A549 (cell line): ENCODE data around the gene ACER3. TPM values are rescaled to one million over a fixed set of nuclear protein-coding genes. Genes with fewer than 3 reads are reported as not detected.

ENCODE experiments used
- ATAC-seq, 2 experiments: fragments of 200-7000 bp in 1 of 2; fragments of >200 bp in 1 of 2; cut with Nextera tagmentation in 1 of 2; cut with Tn5 transposase in 1 of 2; 3 replicates each; pipeline versions ENCODE4 v1.8.0 to v1.9.1; 2018 to 2020; ENCODE audit warnings: mild to moderate bottlenecking in 1 of 2, moderate library complexity in 1 of 2
- CTCF ChIA-PET: fragments of 300-600 bp; sonication (Branson Sonifier 250); formaldehyde crosslinking; extraction: SDS; loops from one replicate; lab custom pipeline; 2021; ENCODE audit warnings: antibody characterized with exemption, inconsistent platforms; lab: Yijun Ruan, JAX
- POLR2A ChIA-PET: fragments of 350-600 bp; formaldehyde crosslinking; extraction: SDS; loops from one replicate; lab custom pipeline; 2021; ENCODE audit warnings: antibody characterized with exemption, inconsistent platforms; lab: Yijun Ruan, JAX
- DNase-seq, 2 experiments: peaks; one replicate each; pipeline versions ENCODE4 v3.0.0 to v3.0.0-alpha.2; 2011 to 2016; ENCODE audit warnings: low read depth in 1 of 2, low spot score in 1 of 2
- FAIRE-seq: peaks from 2 replicates; lab custom pipeline; 2011; peaks lifted over from hg19 to GRCh38; lab: Jason Lieb, UNC
- H3K27ac ChIP-seq, 2 experiments: fragments of >200 bp; sonication (Bioruptor Twin); formaldehyde crosslinking; 3 replicates each; pipeline ENCODE4 v1.5.1; 2016 to 2017
- H3K4me1 ChIP-seq: fragments of >200 bp; sonication (Bioruptor Twin); formaldehyde crosslinking; 3 replicates; pipeline ENCODE4 v1.6.1; 2016
- H3K4me2 ChIP-seq: fragments of >200 bp; sonication (Bioruptor Twin); formaldehyde crosslinking; 3 replicates; pipeline ENCODE4 v1.6.1; 2016
- H3K4me3 ChIP-seq: fragments of >200 bp; sonication (Bioruptor Twin); formaldehyde crosslinking; 3 replicates; pipeline ENCODE4 v1.5.1; 2016
- H3K9me3 ChIP-seq: fragments of >200 bp; sonication (Bioruptor Twin); formaldehyde crosslinking; 3 replicates; pipeline ENCODE4 v1.6.1; 2016
- BHLHE40 ChIP-seq: IDR thresholded peaks from 2 replicates; pipeline ENCODE4 v1.6.1; 2012; ENCODE audit warnings: low read depth, low read length, inconsistent platforms
- CEBPB ChIP-seq, 2 experiments: fragments of >200 bp in 1 of 2; sonication (Bioruptor Twin) in 1 of 2; formaldehyde crosslinking in 1 of 2; IDR thresholded peaks; 2 replicates each; pipeline ENCODE4 v1.6.1; 2012 to 2016
- CHD2 ChIP-seq: fragments of 150-350 bp; IDR thresholded peaks from 2 replicates; pipeline ENCODE4 v1.6.1; 2014; ENCODE audit warnings: low read length; ENCODE audit not compliant: partially characterized antibody
- EHF ChIP-seq: fragments of 250-450 bp; sonication (Bioruptor Pico); IDR thresholded peaks from 2 replicates; pipeline ENCODE4 v1.5.0; 2020; ENCODE audit warnings: mild to moderate bottlenecking
- FOSL2 ChIP-seq, 2 experiments: fragments of 450-650 bp in 1 of 2; fragments of >200 bp in 1 of 2; sonication (Bioruptor Twin) in 1 of 2; formaldehyde crosslinking; IDR thresholded peaks; 2 replicates each; pipeline versions ENCODE4 v1.5.0 to v1.6.1; 2016 to 2020; ENCODE audit warnings: mild to moderate bottlenecking in 1 of 2, moderate library complexity in 1 of 2
- FOXS1 ChIP-seq: fragments of 250-450 bp; sonication (Bioruptor Pico); IDR thresholded peaks from 2 replicates; pipeline ENCODE4 v1.5.0; 2020; ENCODE audit warnings: mild to moderate bottlenecking, moderate library complexity
- HOXA7 ChIP-seq: fragments of 250-450 bp; sonication (Bioruptor Pico); IDR thresholded peaks from 2 replicates; pipeline ENCODE4 v1.5.0; 2020; ENCODE audit warnings: mild to moderate bottlenecking, moderate library complexity
- MYC ChIP-seq: IDR thresholded peaks from 2 replicates; pipeline ENCODE4 v1.6.1; 2012; ENCODE audit warnings: mild to moderate bottlenecking, inconsistent platforms, low read length, improper control_type of control experiment, borderline replicate concordance
- RAD21 ChIP-seq, 2 experiments: fragments of >200 bp in 1 of 2; sonication (Bioruptor Twin) in 1 of 2; formaldehyde crosslinking in 1 of 2; IDR thresholded peaks in 1 of 2; conservative IDR thresholded peaks in 1 of 2; 2 replicates in 1 of 2; 3 replicates in 1 of 2; pipeline ENCODE4 v1.6.1; 2012 to 2018; ENCODE audit warnings: inconsistent platforms in 1 of 2
- SREBF2 ChIP-seq: fragments of 450-650 bp; IDR thresholded peaks from 2 replicates; pipeline ENCODE4 v1.6.1; 2014; ENCODE audit warnings: mild to moderate bottlenecking, moderate library complexity
- WGBS: methylation state at CpG from one replicate; pipeline ENCODE4 v1.1.6; 2017; ENCODE audit errors: missing lambda C conversion rate; 5-methylcytosine and 5-hydroxymethylcytosine counted together
- polyA plus RNA-seq, 4 experiments: library from polyadenylated mRNA; depleted of rRNA in 3 of 4; stranded (reverse); fragments of >200 nt; fragmentation: RNase III in 1 of 4; extraction: RNeasy Plus Mini Kit Qiagen cat#74134 plus additional on column Dnase treatment in 1 of 4; gene quantifications; 2 replicates in 3 of 4; 3 replicates in 1 of 4; pipeline ENCODE4 v1.2.3, GENCODE V29; 2011 to 2017
- TF ChIP-seq, protein P1 (sequence below): fragments of 250-450 bp; sonication (Bioruptor Pico); IDR thresholded peaks from 2 replicates; pipeline ENCODE4 v1.5.0; 2021; ENCODE audit warnings: mild to moderate bottlenecking, moderate library complexity, borderline replicate concordance
- TF ChIP-seq, protein P2 (sequence below): IDR thresholded peaks from 2 replicates; pipeline ENCODE4 v1.6.1; 2012

Gene ACER3
- polyA plus RNA-seq, 2 of the 4 experiments (the other 2 are of a cell fraction) = 16.0 to 46.6 TPM

DNA sequence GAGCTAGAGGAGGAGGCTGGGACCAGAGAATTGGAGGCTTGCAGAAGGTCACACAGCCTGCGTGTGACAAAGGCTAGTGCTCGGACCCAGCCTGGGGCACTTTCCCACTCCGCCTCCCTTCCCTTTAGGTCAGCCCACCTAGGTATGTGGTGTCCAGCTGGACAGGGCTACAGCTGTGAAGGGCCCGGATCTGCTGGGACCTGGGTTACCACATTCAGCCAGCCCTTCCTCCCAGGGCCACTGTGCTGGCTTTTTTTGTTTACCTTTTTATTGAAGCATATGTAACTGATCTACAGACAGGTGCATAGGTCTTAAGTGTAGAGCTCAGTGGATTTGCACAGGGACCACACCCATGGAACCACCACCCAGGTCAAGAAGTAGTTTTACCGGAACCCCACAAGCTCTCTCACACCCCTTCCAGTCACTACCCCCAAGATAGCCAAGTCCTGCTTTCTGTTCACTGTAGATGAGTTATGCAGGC, 214.7 kb downstream of the ACER3 start:
- Histone ChIP-seq H3K27ac (peak overlapping the region in 1 of 2 experiments; percentile 83; a peak in 4 of 6 replicates), H3K4me2 (peak overlapping the region; percentile 6; the same call in 1 of the 3 replicates), H3K4me3 (no peak overlapping the region), H3K4me1 (peaks cover 45% of the 10 kb centered on the region), H3K9me3 (peaks cover 5% of the 10 kb centered on the region; the same call in 1 of the 3 replicates)
- ATAC-seq (no peak), DNase-seq (no peak), FAIRE-seq (no peak)
- WGBS = 73% methylated on average over 5 of the region's 5 CpGs
- TF ChIP-seq SREBF2 (no peak), HOXA7 (CRISPR knock-in tag) (no peak), FOXS1 (CRISPR knock-in tag) (no peak), CHD2 (no peak), RAD21 (conservative IDR thresholded peaks at IDR 0.05 in 1 of 2, IDR thresholded peaks at IDR 0.05 in 1 of 2) (no peak), FOSL2 (IDR thresholded peaks at IDR 0.05) (no peak), FOSL2 (CRISPR knock-in tag; IDR thresholded peaks at IDR 0.05) (no peak), EHF (no peak), CEBPB (IDR thresholded peaks at IDR 0.05) (no peak), BHLHE40 (no peak), MYC (no peak)
- TF ChIP-seq, protein P1, sequence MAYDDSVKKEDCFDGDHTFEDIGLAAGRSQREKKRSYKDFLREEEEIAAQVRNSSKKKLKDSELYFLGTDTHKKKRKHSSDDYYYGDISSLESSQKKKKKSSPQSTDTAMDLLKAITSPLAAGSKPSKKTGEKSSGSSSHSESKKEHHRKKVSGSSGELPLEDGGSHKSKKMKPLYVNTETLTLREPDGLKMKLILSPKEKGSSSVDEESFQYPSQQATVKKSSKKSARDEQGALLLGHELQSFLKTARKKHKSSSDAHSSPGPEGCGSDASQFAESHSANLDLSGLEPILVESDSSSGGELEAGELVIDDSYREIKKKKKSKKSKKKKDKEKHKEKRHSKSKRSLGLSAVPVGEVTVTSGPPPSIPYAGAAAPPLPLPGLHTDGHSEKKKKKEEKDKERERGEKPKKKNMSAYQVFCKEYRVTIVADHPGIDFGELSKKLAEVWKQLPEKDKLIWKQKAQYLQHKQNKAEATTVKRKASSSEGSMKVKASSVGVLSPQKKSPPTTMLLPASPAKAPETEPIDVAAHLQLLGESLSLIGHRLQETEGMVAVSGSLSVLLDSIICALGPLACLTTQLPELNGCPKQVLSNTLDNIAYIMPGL = no peak
- TF ChIP-seq, protein P2, sequence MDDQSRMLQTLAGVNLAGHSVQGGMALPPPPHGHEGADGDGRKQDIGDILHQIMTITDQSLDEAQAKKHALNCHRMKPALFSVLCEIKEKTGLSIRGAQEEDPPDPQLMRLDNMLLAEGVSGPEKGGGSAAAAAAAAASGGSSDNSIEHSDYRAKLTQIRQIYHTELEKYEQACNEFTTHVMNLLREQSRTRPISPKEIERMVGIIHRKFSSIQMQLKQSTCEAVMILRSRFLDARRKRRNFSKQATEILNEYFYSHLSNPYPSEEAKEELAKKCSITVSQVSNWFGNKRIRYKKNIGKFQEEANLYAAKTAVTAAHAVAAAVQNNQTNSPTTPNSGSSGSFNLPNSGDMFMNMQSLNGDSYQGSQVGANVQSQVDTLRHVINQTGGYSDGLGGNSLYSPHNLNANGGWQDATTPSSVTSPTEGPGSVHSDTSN = no peak
- ChIA-PET CTCF (interaction anchor here (0.9 to 4.5 kb wide), 4 partner anchors 15 to 52 kb away, joined by 3 to 50 read pairs (median 6); no protein-coding TSS in a partner anchor), POLR2A (no interaction called here)

Other genes starting within 250 kb of the ACER3 start
- gene LRRC32, start 190.2 kb upstream of the ACER3 start, polyA plus RNA-seq (2011; rRNA removed) = 0.62 and 1.0 TPM in 2 replicates
- gene LRRC32, start 190.2 kb upstream of the ACER3 start, polyA plus RNA-seq (2017; fragmentation: RNase III; extraction: RNeasy Plus Mini Kit Qiagen cat#74134 plus additional on column Dnase treatment) = 0.08 to 0.25 TPM (median 0.16 TPM) in 3 replicates
- gene TSKU, start 77.6 kb upstream of the ACER3 start, polyA plus RNA-seq (2011; rRNA removed) = 164 and 188 TPM in 2 replicates
- gene TSKU, start 77.6 kb upstream of the ACER3 start, polyA plus RNA-seq (2017; fragmentation: RNase III; extraction: RNeasy Plus Mini Kit Qiagen cat#74134 plus additional on column Dnase treatment) = 145 to 171 TPM (median 164 TPM) in 3 replicates
- 0.04 and 0.11 TPM in 2 replicates for gene B3GNT6, start 173.5 kb downstream of the ACER3 start, polyA plus RNA-seq (2011; rRNA removed)
- 0.04 to 0.05 TPM in 2 of 3 replicates, not detected in the other for gene B3GNT6, start 173.5 kb downstream of the ACER3 start, polyA plus RNA-seq (2017; fragmentation: RNase III; extraction: RNeasy Plus Mini Kit Qiagen cat#74134 plus additional on column Dnase treatment)
- gene CAPN5, start 206.1 kb downstream of the ACER3 start, polyA plus RNA-seq (2011; rRNA removed) = 12.9 and 16.6 TPM in 2 replicates
- gene CAPN5, start 206.1 kb downstream of the ACER3 start, polyA plus RNA-seq (2017; fragmentation: RNase III; extraction: RNeasy Plus Mini Kit Qiagen cat#74134 plus additional on column Dnase treatment) = 6.8 to 9.4 TPM (median 8.9 TPM) in 3 replicates
- 0.34 TPM in 1 of 2 replicates, not detected in the other for gene OMP, start 241.9 kb downstream of the ACER3 start, polyA plus RNA-seq (2011; rRNA removed)
- not detected in 3 replicates for gene OMP, start 241.9 kb downstream of the ACER3 start, polyA plus RNA-seq (2017; fragmentation: RNase III; extraction: RNeasy Plus Mini Kit Qiagen cat#74134 plus additional on column Dnase treatment)